Measurements from ENCODE around the gene DLX6. TPM values are rescaled to one million over a fixed set of nuclear protein-coding genes. Genes with fewer than 3 reads are reported as not detected.

Gene DLX6
- not detected for total RNA-seq

DNA sequence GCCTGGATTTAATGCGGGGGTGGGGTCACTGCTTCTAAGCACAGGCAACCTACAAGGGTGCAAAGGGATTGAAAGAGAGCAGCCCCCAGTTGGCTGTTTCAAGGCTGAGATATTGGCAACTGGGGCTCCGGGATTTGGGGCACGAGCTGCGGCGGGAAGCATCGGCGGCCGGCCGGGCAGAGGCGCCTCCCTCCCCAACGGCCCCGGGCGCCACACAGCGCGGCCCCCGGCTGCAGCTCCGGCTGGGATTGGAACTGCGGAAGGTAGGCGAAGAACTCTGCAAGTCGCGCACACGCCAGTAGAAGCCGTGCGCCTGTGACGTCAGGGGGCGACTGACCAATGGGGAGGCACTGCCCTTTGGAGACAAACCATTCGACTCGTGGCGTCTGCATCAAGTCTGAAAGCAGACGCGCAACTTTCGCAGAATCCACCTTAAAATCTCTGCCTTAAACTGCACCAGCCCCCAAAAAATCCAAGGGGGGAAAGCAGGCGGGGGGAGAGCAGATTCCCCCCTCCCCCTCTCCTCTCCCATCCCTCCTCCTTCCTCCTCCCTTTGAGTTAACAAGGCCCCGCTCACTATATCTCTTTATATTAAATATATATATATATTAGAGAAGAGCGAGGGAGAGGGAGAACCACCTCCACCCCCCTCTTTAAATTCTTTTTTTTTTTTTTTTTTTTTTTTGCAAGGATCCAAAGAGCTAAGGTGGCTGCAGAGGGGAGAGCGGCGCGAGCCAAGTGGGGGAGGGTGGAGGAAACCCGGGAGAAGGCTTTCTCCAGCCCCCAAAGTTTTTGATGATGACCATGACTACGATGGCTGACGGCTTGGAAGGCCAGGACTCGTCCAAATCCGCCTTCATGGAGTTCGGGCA, at the start of gene DLX6:
Gene DLX6, plus strand, starts transcription at position 371 of the 872 bp plus-strand sequence. Its CDS starts 425 bp downstream, at position 796.
- H3K4me3 Mint-ChIP-seq, result peak within 1 kb of the TSS; percentile 53
- peaks cover 54 to 65% of the 10 kb centered on the region in 2 donors for H3K27me3 Mint-ChIP-seq
- peak; percentile 60 to 72 for ATAC-seq
- H3K9me3 Mint-ChIP-seq, result no peaks in the 10 kb centered on the region
- peaks cover 5% of the 10 kb centered on the region for H3K36me3 Mint-ChIP-seq
- H3K27ac Mint-ChIP-seq, result no peak within 1 kb of the TSS
- peaks cover 0 to 10% of the 10 kb centered on the region in 2 donors for H3K4me1 Mint-ChIP-seq (ENCODE audit: low read depth in 2 of 2)
- no peak for DNase-seq (ENCODE audit: low spot score)

DNA sequence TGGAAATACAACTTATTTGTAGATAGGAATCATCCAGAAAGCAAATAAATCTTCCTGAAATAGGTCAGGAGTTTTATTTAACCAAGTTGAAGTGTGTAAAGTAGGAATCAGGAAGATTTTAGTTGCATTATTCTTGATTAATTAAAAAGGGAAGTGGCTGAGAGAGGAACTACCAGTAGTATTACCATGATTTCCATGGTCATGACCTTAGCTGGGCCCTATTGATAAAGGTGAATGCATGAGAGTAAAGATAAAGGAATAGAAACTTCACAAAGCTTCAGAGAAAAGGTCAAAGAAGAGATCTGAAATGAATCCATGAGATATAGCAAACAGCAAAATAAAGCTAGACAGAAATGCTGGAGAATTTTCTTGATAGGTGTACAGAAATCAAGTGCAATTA, 46.2 kb upstream of the DLX6 start:
- no peak overlapping the region for H3K27ac Mint-ChIP-seq
- H3K36me3 Mint-ChIP-seq, result no peaks in the 10 kb centered on the region
- no peaks in the 10 kb centered on the region for H3K4me1 Mint-ChIP-seq (ENCODE audit: low read depth in 2 of 2)
- peaks cover 24 to 41% of the 10 kb centered on the region in 2 donors for H3K27me3 Mint-ChIP-seq
- peaks cover 4% of the 10 kb centered on the region for H3K9me3 Mint-ChIP-seq
- no peak for ATAC-seq
- no peak overlapping the region for H3K4me3 Mint-ChIP-seq
- no peak for DNase-seq (ENCODE audit: low spot score)

DNA sequence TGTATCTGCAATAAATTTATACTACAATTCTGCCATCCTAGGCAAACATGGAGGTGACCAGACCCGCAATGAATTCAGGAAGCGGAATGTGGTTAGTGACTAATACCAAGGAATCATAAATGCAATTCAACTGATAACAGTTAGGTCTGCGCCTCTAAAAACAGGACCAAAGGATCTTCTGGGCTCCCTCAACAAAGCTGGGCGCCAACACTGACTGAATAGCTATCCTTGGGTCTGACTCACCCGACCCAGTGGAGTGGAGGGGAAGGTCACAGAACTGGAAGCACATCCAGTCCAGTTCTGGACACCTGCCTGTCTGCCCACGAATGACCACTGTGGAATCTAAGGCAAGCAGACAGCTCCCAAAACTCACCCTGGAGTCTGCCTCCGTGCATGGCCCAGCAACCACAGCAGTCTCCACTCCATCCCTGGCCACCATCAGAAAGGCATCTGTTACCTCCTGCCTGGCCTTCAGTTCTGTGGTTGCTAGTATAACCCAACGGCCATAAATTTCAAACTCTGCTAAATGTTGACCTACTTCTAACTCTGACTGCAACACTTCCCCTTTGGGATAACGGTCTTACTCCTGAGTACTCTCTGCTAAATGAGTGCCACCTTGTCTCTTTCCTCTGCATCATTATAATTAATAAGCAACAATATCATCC, 43.0 kb upstream of the DLX6 start:
- ATAC-seq (no peak), DNase-seq (ENCODE audit: low spot score) (no peak)
- Mint-ChIP-seq H3K9me3 (peaks cover 8% of the 10 kb centered on the region), H3K27ac (no peak overlapping the region), H3K27me3 (peaks cover 33 to 57% of the 10 kb centered on the region in 2 donors), H3K4me3 (no peak overlapping the region), H3K4me1 (ENCODE audit: low read depth in 2 of 2) (no peaks in the 10 kb centered on the region), H3K36me3 (no peaks in the 10 kb centered on the region)

DNA sequence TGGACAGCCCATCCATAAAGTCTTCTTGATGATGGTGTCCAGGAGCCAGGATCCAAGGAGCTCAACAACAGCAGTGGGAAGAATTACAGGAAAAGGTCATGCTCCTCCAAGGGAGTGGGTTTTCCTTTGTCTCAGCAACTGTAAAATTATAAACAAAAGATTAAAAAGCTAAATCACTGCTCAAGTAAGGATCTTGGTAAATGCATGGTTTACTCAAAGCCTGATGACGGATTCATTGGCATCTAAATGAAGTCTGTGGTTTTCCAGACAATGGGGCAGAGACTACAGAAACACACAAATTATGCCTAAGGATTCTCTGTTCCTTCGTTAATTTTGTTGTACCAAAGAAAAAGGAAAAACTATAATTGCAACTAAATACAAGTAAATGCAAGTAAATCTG, 36.4 kb upstream of the DLX6 start:
- ATAC-seq, result no peak
- Mint-ChIP-seq H3K4me1 (ENCODE audit: low read depth in 2 of 2) (no peaks in the 10 kb centered on the region), H3K27ac (no peak overlapping the region), H3K9me3 (peaks cover 4% of the 10 kb centered on the region), H3K4me3 (no peak overlapping the region), H3K36me3 (peaks cover 4% of the 10 kb centered on the region), H3K27me3 (peaks cover 31 to 51% of the 10 kb centered on the region in 2 donors)
- DNase-seq (ENCODE audit: low spot score), result no peak

DNA sequence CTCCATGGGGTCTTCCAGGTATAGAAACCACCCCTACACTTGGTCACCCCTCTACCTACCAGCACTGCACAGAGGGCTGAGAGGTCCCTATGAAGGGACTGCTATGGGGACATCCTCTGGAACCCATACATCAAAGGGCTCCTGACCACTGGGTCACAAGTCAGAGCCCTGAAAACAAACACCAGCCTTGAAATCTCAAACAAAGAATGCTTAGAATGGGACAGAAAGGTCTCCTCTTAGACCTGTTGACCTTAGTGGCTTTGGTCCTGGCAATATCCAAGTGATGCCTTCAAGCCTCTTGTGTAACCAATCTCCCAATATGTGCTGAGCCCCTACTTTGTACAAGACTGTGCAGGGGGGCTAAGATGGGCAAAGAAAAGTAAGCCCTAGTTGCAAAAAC, 34.6 kb upstream of the DLX6 start:
- no peaks in the 10 kb centered on the region for H3K9me3 Mint-ChIP-seq
- H3K27me3 Mint-ChIP-seq, result peaks cover 26 to 43% of the 10 kb centered on the region in 2 donors
- DNase-seq (ENCODE audit: low spot score) (no peak), ATAC-seq (no peak)
- peaks cover 4% of the 10 kb centered on the region for H3K36me3 Mint-ChIP-seq
- no peak overlapping the region for H3K4me3 Mint-ChIP-seq
- no peak overlapping the region for H3K27ac Mint-ChIP-seq
- H3K4me1 Mint-ChIP-seq (ENCODE audit: low read depth in 2 of 2), result no peaks in the 10 kb centered on the region

DNA sequence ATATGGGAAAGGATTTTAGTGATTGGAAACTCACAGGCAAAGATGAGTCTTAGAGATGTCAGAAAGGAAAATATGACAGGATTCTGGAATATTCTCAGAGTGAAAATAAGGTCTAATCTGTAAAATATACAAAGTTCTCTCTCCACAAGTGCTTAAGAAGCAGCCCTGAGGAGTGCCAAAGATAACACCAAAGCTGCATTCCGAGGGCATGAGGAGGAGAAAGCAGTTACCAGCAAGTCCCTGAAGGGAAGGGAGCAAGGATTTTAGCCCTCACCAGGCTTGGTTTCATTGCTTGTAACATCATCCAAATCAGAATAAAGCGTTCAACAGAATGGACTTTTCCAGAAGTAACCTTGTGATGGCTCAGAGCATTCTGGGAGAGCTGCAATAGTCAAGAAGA, 31.4 kb upstream of the DLX6 start:
- H3K4me3 Mint-ChIP-seq, result no peak overlapping the region
- H3K27ac Mint-ChIP-seq, result no peak overlapping the region
- no peaks in the 10 kb centered on the region for H3K9me3 Mint-ChIP-seq
- peaks cover 25 to 41% of the 10 kb centered on the region in 2 donors for H3K27me3 Mint-ChIP-seq
- H3K36me3 Mint-ChIP-seq, result peaks cover 3% of the 10 kb centered on the region
- no peak for DNase-seq (ENCODE audit: low spot score)
- H3K4me1 Mint-ChIP-seq (ENCODE audit: low read depth in 2 of 2), result no peaks in the 10 kb centered on the region
- ATAC-seq, result no peak

DNA sequence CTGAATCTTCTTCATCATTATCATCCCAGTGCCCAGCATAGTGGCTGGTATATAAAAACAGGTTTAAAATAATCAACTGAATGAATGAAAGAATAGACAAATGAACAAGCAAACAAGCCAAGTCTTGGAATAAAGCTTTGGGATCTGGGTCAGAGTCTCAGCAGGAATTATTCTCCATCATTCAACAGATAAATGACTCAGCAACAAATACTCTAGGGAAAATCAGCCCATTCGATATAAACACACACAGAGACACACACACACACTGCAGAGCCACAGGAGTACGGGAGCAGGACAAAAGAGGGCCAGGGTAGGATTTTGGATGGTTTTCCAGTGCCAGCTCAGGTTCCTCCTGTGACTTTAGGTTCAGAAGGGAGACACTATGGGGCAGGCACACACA, 29.2 kb upstream of the DLX6 start:
- Mint-ChIP-seq H3K27ac (no peak overlapping the region), H3K4me3 (no peak overlapping the region), H3K4me1 (ENCODE audit: low read depth in 2 of 2) (no peaks in the 10 kb centered on the region), H3K27me3 (peaks cover 20 to 42% of the 10 kb centered on the region in 2 donors), H3K36me3 (no peaks in the 10 kb centered on the region), H3K9me3 (no peaks in the 10 kb centered on the region)
- no peak for ATAC-seq
- no peak for DNase-seq (ENCODE audit: low spot score)

DNA sequence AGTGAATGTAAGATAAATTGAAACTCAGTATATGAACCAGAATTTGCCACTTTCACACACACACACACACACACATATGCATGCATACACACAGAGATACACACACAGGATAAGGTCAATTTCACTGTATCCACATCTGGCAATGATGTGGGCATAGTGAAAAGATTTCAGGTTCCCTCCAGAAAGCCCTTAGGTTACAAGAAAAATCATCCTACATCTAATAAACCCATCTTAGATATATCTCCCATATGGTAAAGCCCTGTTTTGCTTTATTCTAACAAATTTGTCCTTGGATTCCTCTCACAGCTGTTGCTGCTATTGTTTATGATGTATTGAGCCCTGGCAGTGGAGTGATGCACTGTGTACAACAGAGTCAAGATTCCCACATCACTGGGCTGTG, 27.9 kb upstream of the DLX6 start:
- DNase-seq (ENCODE audit: low spot score) (no peak), ATAC-seq (no peak)
- H3K4me1 Mint-ChIP-seq (ENCODE audit: low read depth in 2 of 2), result no peaks in the 10 kb centered on the region
- H3K27ac Mint-ChIP-seq, result no peak overlapping the region
- no peak overlapping the region for H3K4me3 Mint-ChIP-seq
- H3K36me3 Mint-ChIP-seq, result no peaks in the 10 kb centered on the region
- no peaks in the 10 kb centered on the region for H3K9me3 Mint-ChIP-seq
- peaks cover 25 to 48% of the 10 kb centered on the region in 2 donors for H3K27me3 Mint-ChIP-seq

DNA sequence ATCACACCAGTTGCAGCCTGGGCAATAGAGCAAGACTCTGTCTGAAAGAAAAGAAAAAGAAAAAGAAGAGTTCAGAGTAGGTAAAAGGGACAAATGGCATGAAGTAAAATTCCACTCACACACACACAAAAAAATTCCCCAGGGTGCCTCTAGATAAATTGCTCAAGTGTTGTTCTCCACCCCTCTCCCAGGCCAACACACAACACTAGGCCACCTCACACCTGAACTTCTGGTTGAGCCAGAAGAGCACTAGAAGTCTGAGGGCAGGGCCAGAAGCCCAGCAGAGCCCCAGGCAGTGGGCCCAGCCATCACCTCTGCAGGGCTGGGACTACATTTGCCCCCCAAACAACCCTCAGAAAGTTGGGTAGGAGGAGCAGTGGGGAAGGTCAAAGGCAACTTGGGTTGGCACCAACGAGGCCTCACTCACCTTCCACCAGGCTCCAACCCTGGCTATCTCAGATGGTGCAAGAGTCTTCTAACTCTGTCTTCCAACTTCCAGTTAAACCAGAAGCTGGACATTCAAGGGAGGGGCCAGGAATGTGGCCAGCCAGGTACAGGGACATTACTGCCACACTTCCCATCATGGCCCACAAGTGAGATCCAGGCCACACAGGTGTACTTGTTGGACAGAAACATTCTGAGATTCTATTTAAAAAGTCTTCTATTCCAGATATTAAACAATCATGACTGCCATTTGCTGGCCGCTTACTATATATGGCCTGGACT, 25.6 kb upstream of the DLX6 start:
- no peaks in the 10 kb centered on the region for H3K4me1 Mint-ChIP-seq (ENCODE audit: low read depth in 2 of 2)
- no peak for DNase-seq (ENCODE audit: low spot score)
- no peaks in the 10 kb centered on the region for H3K36me3 Mint-ChIP-seq
- no peak for ATAC-seq
- no peak overlapping the region for H3K4me3 Mint-ChIP-seq
- H3K27ac Mint-ChIP-seq, result no peak overlapping the region
- H3K27me3 Mint-ChIP-seq, result peaks cover 23 to 42% of the 10 kb centered on the region in 2 donors
- H3K9me3 Mint-ChIP-seq, result no peaks in the 10 kb centered on the region

DNA sequence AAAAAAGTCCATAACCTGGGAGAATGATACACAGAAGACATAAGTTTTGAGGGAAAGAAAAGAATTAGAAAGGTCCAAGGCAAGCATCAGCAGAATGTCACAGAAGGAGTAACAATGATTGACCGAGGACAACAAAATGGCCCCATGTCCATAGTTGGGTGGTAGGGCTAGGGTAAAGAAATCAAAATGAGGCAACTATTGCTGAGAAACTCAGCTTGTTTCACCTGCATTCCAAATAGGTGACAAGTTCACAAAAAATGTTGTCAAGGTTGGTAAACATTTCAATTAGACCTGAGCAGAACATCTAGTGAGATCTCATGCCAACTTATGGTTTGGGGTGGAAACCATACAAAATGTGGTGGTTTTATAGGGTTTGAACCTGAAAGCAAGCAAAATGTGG, 22.8 kb upstream of the DLX6 start:
- no peak overlapping the region for H3K4me3 Mint-ChIP-seq
- H3K4me1 Mint-ChIP-seq (ENCODE audit: low read depth in 2 of 2), result no peaks in the 10 kb centered on the region
- H3K9me3 Mint-ChIP-seq, result no peaks in the 10 kb centered on the region
- ATAC-seq (no peak), DNase-seq (ENCODE audit: low spot score) (no peak)
- H3K27me3 Mint-ChIP-seq, result peaks cover 24 to 36% of the 10 kb centered on the region in 2 donors
- H3K27ac Mint-ChIP-seq, result no peak overlapping the region
- H3K36me3 Mint-ChIP-seq, result no peaks in the 10 kb centered on the region

DNA sequence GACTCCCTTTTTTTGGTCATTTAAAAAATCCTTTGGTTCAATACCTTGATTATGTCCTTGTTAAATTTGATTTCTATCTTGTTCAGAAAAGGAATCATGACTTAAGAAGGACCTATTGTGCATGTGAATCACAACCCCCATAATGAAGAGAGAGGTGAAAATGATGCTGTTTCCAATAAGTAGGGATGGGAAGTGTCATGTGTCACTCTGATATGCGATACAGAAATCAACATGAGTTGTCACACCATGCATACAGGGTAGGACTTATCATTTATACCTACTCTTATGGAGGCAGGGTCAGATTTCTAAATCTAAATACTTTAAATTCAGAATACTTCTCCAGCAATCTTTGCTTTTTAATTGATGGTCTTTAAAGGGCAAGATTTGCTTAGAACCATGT, 19.4 kb upstream of the DLX6 start:
- Mint-ChIP-seq H3K4me1 (ENCODE audit: low read depth in 2 of 2) (no peaks in the 10 kb centered on the region), H3K36me3 (no peaks in the 10 kb centered on the region), H3K4me3 (no peak overlapping the region), H3K27ac (no peak overlapping the region), H3K9me3 (no peaks in the 10 kb centered on the region), H3K27me3 (peaks cover 45 to 65% of the 10 kb centered on the region in 2 donors)
- no peak for DNase-seq (ENCODE audit: low spot score)
- no peak for ATAC-seq

DNA sequence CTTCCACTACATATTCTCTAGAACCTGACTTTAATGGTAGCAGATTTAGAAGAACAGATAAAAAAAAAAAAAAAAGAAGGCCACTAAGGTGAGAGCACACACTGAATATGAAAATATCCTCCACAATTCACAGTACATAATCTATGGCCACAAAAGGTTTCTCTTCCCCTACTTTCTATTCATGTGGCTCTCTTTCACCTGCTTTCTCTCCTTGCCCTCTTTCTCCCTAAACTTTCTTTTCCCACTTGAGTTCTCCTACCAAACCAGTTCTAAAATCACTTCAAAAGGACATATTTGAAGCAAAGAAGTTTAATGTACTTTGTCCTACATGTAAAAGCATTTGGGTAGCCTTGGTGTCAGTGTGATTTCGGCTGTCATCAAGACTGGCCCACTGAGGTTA, 18.5 kb upstream of the DLX6 start:
- no peak overlapping the region for H3K4me3 Mint-ChIP-seq
- peaks cover 42 to 68% of the 10 kb centered on the region in 2 donors for H3K27me3 Mint-ChIP-seq
- no peaks in the 10 kb centered on the region for H3K36me3 Mint-ChIP-seq
- no peak overlapping the region for H3K27ac Mint-ChIP-seq
- H3K9me3 Mint-ChIP-seq, result no peaks in the 10 kb centered on the region
- no peaks in the 10 kb centered on the region for H3K4me1 Mint-ChIP-seq (ENCODE audit: low read depth in 2 of 2)
- ATAC-seq (no peak), DNase-seq (ENCODE audit: low spot score) (no peak)

DNA sequence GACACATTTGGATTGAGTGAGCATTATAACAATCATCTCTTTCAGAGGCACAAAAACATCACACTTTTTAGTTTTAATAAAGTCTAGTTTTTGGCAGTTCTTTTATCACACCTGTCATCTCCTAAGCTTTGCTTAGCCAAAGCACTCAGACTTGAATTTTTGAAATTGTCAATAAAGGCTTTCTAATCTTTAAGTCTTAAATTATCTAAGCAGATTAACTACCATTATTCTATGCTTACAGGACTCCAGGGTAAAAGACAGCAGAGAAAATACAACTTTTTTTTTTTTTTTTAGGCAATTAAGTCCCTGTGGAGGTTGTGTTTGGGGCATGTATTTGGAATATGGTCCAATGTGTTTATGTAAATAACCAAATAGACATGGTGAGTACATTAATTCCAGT, 17.6 kb upstream of the DLX6 start:
- Mint-ChIP-seq H3K4me3 (no peak overlapping the region), H3K4me1 (ENCODE audit: low read depth in 2 of 2) (peaks cover 0 to under 1% of the 10 kb centered on the region in 2 donors), H3K9me3 (no peaks in the 10 kb centered on the region), H3K27me3 (peaks cover 42 to 76% of the 10 kb centered on the region in 2 donors), H3K36me3 (no peaks in the 10 kb centered on the region), H3K27ac (no peak overlapping the region)
- ATAC-seq, result no peak
- no peak for DNase-seq (ENCODE audit: low spot score)
